ENCODE measurements around the gene TAF15.
A peak's percentile ranks its signal among the peaks of the same experiment; 100 is the strongest.

TAF15 gene

DNA sequence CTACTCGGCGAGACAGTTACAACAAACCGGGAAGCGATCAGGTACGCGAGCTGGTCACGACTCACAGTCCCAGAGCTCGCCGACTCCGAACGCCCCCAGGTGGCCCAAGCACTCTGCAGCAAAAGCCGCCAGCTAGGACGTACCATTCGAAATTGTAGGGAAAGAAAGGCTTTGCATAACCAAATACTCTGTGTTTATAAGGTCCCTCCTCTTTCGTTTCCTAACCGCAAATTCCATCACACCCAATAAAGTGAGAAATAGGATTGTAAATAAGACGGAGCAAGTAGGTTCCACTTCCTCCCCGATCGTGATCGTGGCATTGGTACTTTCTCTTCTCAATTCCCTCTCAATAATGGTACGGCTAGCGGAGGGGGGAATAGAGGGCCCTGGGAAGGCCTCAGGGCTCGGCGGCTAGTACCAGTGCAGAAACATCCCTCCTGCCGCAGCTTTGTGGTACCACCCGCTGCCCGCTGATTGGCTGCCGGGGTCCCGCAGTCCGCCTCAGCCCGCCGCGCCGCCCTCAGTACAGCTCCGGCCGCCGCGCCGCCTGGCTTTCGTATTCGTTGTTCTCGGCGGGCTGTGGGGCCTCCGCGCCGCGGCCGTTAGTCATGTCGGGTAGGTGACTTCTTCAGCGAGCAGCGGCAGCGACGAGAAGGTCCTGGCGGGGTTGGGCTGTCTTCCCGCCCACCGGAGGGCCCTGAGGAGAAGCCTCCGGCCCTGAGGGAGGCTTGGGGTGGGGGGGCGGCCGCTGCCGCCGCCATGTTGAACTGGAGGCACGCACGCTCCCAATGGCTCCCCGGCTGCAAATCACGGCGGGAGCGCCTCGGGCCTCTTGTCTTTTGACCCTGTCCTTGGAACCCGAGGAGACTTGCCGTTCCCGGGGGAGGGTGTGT, at the start of gene TAF15:
TSS of gene TAF15 (plus strand) at position 523 of the 893 bp plus-strand sequence. CDS start at position 609, 86 bp downstream.
- peak; percentile 94 to 96 for ATAC-seq

DNA sequence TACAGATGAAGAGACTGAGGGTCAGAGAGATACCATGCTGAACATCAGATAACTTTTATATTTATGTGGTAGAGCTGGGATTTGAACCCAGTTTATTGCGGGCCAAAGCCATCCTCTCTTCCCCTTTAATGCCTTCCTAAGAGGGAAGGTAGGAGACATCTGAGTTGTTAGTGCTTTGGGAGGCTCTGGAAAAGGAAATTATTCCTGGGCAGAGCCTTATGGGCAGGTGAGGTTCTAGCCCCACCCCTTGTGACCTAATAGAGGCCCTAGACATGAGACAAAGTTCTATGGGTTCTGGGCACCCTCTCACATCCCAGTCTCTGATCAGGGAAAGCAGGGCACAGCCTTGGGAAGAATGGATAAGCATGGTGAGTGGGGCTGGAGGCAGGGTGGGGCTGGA, 48.7 kb upstream of the TAF15 start, which contains the start of gene C17orf50:
TSS of gene C17orf50 (plus strand) at position 301 of the 400 bp plus-strand sequence. CDS start at position 356, 55 bp downstream.
- ATAC-seq = no peak

DNA sequence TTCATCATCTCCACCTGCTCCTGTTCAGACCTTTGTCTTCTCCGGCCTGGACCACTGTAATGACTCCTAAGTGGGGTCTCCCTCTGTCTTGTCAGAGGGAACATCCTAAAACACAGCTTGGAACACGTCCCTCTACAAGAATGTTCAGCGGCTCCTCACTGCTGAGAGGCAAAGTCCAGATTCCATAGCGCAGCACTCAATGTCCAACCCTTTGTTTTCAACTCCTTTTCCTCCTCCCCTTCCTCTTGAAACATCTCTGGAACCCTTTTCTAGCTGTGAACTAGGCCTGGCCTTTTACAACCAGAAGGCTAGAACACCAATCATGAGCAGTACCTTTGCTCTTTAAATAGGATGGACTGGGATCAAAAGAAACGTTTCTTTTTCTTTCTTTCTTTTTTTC, 47.7 kb upstream of the TAF15 start:
- no peak for ATAC-seq

DNA sequence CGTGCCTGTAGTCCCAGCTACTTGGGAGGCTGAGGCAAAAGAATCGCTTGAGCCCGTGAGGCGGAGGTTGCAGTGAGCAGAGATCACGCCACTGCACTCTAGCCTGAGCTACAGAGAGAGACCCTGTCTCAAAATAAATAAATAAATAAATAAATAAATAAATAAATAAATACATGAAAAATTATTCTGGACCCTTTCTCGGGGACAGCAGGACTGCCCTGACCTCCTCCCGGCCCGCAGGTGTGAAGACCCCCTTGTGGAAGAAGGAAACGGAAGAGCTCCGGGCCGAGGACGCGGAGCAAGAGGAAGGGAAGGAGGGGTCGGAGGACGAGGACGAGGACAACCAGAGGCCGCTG, 45.5 kb upstream of the TAF15 start:
- ATAC-seq = no peak

DNA sequence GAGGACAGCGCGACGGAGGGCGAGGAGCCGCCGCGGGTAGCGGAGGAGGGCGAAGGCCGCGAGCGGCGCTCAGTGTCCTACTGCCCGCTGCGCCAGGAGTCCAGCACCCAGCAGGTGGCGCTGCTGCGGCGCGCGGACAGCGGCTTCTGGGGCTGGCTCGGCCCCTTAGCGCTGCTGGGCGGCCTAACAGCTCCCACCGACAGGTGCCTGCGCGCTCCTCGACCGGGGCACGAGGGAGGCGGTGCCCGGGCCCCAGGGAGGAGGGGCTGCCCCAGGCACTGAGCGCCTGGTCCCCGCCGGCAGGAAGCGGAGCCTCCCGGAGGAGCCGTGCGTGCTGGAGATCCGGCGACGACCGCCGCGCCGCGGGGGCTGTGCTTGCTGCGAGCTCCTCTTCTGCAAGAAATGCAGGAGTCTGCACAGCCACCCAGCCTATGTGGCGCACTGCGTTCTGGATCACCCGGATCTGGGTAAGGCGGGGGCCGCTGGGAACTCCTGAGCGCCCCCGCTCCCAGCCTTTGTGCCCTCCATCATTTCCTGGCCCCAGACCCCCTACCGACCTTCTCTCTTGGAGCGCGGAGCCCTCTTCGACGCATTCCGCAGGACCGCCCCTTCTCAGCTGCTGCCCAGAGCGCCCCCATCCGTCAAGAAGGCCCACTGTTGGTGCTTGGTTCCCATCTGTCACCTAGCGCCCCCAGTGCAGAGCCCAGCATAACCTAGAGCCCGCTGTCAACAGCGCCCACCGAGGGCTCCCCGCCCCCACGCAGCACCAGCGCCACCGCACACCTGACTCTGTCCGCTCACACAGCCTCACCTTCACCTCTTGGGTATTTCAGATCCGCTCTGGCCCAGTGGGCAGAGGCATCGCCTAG, 44.9 kb upstream of the TAF15 start:
- ATAC-seq = peak; percentile 96

DNA sequence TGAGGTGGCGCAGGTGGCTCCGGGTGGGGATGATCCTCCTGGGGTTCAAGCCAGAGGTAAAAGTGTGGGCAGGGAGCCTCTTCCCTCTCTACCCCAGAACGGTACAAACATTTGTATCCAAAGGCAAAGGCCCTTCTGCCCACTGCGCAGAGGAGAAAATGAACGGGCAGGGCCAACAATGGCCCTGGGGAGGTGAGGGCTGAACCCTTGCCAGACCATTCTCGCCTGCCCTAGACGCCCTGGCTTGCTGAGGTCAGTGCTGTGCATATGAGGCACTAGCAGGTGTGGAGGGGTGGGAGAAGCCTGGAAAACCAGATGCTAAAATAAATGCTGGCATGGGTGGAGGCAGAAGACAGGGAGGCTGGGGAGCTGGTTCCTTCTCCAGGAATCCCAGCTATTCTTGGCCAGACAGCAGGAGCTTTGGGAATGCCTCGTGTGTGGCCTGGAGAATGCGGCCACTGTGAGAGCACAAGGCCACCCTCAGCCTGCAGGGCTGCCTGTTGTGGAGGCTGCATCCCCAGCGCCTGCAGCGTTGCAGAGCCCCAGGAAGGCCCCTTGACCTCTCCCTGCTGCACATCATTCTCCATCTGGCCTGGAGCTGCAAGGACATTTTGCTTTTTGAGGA, 44.1 kb upstream of the TAF15 start:
- ATAC-seq = no peak

DNA sequence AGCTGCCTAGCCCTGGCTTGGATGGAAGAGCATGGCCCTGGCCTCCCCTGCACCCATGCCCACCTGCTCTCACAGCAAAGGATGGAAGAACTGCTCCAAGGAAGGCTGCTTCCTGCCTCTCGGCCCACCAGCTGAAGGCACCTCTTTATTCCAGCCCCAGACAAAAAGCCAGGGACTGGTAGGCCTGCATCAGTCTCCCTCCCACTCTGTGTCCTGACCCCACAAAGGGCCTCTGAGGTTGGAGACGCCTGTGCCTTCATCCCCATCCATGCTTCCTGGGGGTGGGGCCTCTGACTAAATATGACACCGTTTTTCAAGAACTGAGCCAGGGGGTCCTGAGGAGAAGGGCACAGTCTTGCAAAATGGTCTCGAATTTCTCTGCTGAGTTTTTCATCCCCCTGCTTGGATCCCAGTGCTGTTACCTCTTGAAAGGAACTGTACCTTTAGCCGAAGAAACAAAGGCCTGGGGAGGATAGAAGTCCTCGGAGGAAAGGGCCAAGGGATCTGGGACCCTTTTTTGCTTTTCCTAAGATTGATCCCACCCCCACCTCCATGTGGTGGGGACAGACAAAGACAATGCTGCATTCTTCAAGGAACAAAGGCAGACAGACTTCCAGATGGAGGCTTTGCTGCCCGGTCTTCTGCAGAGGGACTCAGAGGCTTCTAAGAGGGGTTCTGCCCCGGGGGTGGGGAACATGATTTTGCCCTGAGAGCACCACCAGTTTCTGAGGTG, 43.4 kb upstream of the TAF15 start:
- no peak for ATAC-seq

DNA sequence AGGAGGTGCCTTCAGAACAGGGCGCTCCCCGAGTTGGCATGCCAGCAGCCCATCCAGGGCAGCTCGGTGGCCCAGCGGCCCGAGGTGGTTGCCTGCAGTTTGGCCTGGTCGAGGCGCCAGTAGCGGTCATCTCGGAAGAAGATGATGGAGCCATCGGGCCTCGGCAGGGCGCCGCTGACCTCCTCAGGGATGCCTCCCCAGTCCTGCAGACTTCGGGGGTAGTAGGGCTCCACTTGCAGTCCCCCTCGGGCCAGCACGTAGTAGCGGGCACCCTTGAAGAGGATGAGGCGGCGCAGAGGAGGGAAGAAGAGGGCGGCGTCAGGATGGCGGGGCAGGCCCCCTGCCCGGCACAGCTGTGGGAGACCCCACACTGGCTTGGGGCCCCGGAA, 42.8 kb upstream of the TAF15 start:
- ATAC-seq = no peak

DNA sequence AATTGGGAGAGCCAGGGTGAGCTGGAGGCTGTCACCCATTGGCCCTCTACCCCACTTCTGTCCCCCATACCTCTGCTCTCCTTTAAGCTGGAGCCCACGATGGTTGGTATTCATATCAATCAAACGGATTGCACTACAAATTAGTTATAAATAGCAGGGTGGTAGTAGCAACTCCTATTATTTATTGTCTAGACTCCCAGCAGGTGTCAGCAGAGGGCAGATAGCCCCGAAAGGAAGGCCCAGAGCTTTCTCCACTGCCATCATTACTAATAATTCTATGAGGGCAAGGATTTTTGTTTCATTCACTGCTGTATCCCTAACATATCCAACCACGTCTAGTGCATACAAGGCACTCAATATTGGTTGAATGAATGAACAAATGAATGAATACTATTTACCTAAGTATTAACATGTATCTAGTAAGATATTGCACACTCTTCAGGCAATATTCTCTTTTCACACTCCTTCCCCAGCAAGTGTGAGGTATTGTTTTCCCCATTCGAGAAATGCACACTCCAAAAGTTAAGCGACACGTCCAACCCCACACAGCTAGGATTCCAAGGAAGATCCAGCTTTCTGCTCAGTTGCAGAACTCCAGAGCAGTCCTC, 42.3 kb upstream of the TAF15 start:
- no peak for ATAC-seq

DNA sequence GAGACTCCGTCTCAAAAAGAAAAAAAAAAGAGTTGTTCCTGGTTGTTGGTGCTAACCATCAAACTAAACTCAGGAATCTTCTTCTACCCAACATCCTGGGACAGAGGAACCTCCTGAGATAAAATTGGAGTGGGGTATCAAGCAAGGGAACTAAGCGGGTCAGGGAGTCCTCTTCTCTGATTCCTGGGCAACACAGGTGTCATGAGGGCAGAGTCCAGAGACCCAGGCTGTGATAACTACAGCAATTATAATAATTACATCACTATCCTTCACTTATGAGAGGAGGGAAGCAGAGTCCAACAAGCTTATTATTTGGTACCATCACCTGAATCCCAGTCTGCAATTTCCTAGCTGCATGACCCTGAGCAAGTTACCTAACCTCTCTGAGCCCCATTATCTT, 40.5 kb upstream of the TAF15 start:
- no peak for ATAC-seq

DNA sequence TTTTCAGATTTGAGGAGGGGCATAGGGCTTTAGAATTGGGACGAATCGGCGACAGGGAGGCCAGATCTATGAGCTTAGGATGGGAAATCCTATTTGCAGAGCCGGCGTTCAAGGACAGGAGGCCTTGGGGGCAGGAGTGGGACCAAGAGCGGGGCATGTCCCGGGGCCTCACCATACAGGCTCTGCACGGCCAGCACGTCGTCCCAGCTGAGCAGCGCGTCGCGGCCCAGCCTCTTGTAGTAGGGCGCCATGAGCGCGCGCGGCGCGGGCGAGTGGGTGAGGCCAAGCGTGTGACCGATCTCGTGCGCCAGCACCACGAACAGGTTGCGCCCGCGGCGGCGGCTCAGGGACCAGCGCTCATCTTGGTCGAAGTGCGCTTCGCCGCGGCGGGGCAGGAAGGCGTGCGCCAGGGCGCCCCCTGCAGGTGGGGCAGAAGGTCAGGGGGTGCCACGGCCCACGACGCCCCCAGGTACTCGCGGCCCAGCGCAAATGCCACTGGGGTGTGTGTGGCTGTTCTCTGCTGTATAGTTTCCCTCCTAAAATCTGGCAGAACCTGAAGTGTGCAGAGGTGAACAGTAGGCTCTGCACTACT, 39.3 kb upstream of the TAF15 start:
- no peak for ATAC-seq

DNA sequence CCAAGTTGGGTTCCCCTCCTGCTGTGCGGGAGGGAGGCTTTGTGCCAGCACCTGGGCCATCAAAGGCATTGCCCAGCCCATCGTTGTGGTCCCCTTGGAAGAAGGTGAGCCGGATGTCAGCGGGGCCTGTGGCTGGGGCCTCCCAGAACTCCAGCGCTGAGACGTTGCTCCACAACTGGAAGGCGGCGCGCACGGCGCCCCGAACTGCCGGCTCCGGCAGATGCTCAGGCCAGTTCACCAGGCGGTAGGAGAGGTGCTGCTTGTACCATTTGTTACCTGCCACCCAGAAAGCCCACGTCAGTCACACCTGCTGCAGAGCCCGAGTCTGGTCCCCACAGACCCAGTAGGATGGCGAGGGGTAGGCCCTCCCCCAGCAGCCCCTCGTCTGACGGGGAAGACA, 36.2 kb upstream of the TAF15 start:
- no peak for ATAC-seq

DNA sequence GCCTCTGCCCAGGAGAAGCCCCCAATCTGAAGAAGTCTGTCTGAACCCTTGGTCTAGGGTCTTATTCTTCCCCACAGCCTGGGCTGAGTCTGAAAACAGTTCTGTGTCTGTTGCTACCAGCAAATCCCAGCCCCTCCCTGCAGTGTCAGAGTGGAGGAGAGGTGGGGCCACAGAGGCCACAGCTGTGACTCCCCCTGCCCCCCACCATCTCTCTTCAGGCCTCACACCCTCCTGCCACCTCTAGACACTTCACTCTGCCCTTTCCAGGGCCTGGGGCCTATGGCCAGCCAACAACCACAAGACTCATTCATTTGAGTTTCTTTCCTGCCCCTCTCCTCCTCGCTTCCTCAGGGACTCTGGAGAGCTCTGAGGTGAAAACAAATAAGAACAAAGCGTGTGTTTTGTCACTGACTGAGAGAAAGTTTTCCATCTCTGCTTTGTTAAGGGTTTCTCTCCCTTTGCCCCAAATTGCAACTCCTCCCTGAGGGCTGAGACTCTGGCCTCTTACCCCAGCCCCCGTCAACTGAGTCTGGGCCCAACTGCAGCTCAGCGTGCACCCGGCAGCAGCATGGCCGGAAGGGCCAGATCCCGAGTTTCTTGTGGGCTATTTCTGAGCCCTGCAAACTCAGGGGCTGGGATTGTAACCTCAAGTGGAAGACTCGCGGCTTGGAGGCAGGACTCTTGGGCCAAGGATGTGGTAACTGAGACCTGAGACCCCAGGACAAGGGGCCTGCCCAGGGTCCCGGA, 35.4 kb upstream of the TAF15 start:
- no peak for ATAC-seq

DNA sequence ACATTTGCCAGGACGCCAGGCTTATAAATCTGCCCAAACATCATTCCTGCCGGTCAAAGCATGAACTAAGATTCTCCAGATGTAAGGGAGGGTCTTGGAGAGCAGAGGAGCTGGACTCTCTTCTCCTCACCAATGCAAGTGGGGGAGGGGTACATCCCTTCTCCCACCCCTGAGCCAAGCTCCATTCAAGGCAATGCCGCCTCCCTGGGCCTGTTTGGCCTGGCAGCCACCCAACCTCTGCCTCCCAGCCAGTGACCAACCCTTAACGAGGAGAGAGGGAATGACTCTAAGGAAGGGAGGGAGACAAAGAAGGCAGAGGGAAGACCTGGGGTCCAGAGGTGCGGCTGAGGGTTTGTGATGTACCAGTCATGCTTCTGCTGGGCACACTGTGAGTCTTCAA, 34.8 kb upstream of the TAF15 start:
- no peak for ATAC-seq

DNA sequence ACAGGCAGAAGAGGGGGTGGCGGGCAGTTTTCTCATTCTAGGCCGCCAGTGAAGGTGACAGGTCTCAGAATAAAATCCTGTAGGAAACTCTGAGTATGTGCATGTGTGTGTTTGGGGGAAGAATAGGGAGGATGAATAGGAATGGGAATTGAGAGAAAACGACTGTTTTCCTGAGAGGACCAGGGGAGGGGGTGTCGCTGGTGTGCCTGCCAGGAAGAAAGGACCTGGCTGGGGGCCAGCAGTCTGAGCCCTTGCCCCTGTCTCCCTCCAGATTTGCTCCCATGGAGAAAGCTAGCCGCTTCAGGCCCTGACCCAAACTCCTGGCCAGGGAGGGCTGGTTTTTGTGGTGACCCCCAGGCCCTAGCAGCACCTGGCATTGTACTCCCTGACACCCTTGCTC, 34.2 kb upstream of the TAF15 start:
- ATAC-seq = no peak

DNA sequence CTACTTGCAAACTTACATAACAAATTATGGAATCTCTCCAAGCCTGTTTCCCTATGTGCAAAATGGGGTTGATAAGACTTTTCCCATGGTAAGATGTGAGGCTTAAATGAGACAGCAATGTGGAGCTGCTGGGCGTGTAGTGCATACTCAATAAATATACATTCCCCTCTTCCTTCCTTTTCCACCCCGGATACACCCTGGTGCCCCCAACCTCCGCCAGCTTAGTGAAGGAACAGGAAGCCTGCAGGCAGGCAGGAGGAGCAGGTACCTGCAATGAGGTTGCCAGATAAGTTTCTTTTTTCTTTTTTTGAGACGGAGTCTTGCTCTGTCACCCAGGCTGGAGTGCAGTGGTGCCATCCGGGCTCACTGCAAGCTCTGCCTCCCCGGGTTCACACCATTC, 33.7 kb upstream of the TAF15 start:
- no peak for ATAC-seq

DNA sequence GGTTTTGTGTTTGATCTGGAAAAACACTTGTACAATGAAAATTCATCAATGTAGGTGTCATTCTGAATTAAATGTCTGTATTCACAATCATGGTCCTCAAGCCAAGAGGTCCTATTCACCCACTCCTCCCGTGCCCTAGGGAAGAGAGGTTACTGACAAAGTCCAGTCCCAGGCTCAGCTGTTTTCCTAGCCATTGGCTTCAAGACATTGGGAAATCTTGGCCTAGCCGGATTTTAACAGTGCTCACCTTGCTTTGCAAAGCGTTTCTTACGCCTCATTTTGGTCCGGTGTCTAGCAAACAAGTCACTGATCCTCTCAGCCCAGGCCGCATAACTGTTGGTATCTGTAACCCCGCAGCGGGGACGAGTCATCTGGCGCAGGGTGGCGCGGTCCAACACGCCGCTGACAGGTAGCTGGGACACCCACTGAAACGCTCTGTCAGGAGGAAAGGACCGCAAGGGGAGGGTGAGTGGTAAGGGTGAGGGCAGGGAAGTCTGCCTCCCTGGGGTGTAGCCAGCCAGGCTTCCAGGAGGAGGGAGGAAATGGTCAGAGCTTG, 30.6 kb upstream of the TAF15 start:
- ATAC-seq = no peak

DNA sequence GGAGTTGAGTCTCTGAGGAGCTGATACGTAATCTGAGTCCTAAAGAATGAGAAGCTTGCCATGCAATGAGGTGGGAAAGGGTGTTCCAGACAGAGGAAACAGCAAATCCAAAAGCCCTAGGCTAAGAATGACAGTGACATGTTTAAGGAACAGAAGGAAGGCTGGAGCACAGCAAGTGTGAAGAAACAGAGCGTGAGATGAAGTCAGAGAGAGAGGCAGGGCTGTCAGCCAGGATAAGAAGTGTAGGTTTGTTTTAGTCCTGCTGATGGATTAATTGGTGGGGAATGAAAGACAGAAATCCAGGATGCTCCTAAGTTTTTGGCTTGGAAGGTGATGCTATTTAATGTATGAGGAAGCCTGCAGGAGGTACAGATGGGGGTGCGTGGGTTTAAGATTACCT, 28.3 kb upstream of the TAF15 start:
- no peak for ATAC-seq

DNA sequence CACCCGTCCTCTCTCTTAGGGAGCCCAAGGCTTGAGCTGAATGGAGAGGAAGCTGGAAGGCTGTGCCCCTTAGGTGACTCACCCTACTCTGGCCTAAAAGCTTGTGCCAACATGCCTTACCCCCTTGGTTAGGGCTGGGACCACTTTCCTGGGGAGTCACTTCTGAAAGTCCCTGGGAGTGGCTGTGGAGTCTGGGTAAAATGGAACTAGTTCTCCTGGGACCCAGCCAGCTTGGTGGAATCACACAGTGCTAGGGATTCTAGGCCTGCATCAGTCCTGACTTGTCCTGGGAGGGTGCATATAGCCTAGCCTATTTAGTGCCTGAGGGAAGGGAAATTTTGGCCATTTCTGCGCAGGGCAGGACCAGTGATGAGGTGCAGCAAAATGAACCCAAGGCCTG, 24.4 kb upstream of the TAF15 start:
- no peak for ATAC-seq

DNA sequence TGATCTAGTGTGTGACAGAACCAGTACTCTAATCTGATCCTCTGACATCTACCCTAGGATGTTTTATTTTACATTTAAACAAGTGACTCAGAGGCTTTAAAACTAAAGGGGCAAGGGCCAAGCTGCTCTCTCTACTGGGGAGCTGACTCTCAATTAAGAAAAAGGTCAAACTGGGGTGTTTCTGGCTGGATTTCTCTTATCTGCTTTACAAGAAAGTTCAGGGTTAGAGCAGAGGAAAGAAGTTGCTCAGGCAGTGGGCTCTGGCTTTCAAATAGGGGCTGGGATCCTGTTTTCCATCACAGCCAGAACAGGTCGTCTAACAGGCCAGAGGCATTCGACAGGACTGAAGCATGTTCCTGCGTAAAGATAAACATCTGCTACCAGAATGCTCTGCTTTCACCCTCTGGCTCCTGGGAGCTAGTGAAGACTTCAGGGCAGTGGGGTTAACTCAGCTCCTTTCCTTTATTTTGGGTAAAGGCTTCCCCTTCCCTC, 22.3 kb upstream of the TAF15 start:
- no peak for ATAC-seq

All from activated CD4-positive, CD25-positive, alpha-beta regulatory T cell treated with anti-CD3 and anti-CD28 coated beads, Interleukin-2, amount 50 U/mL, for 24 hours (primary cell).